GM12878 (cell line): Measurements from ENCODE around the gene ZNF140.

ENCODE experiments used
- CBFB ChIP-seq: IDR thresholded peaks from 2 replicates; pipeline ENCODE4 v1.6.1; 2016; ENCODE audit warnings: antibody characterized with exemption, low read depth
- CEBPB ChIP-seq, 2 experiments: fragments of 150-350 bp in 1 of 2; IDR thresholded peaks; 2 replicates each; pipeline ENCODE4 v1.6.1; 2012 to 2014; ENCODE audit warnings: low read depth in 2 of 2, low read length in 2 of 2, borderline replicate concordance in 1 of 2, inconsistent platforms in 1 of 2
- JUNB ChIP-seq: IDR thresholded peaks from 2 replicates; pipeline ENCODE4 v1.6.1; 2016; ENCODE audit warnings: antibody characterized with exemption, mild to moderate bottlenecking
- POLR2AphosphoS5 ChIP-seq: IDR thresholded peaks from 2 replicates; pipeline ENCODE4 v1.6.1; 2011; ENCODE audit warnings: mild to moderate bottlenecking, low read length, inconsistent platforms
- RAD21 ChIP-seq: IDR thresholded peaks from 2 replicates; pipeline ENCODE4 v1.6.1; 2011; ENCODE audit warnings: mild to moderate bottlenecking, low read depth, low read length, moderate library complexity; ENCODE audit not compliant: insufficient read depth

- no peak for TF ChIP-seq RAD21
- no peak for TF ChIP-seq CBFB
- no peak for TF ChIP-seq CEBPB (IDR thresholded peaks at IDR 0.05; ENCODE audit: borderline replicate concordance in 1 of 2, low read depth in 2 of 2, low read length in 2 of 2)
- no peak for TF ChIP-seq JUNB
- no peak for TF ChIP-seq POLR2AphosphoS5
Observed at GRCh38 chr12:133124674-133125073, 44.0 kb downstream of the ZNF140 start.
